LoVo (cell line): ENCODE measurements around the gene PLBD2.

Experiments used
- DNase-seq: peaks from one replicate; pipeline ENCODE4 v3.0.0-alpha.2; 2016; ENCODE audit warnings: low spot score

Gene PLBD2

GRCh38 chr12:113370923-113371682 lies 12.7 kb downstream of the PLBD2 start:
- DNase-seq: no peak

- DNase-seq: no peak
Observed at GRCh38 chr12:113371808-113372207, 13.4 kb downstream of the PLBD2 start.

- DNase-seq: no peak
Observed at GRCh38 chr12:113372371-113372770, 14.0 kb downstream of the PLBD2 start.

- DNase-seq: no peak
Observed at GRCh38 chr12:113373440-113373839, 15.1 kb downstream of the PLBD2 start.

- no peak for DNase-seq
Observed at GRCh38 chr12:113373969-113374368, 15.6 kb downstream of the PLBD2 start.

- DNase-seq: no peak
Observed at GRCh38 chr12:113374823-113375428, 16.5 kb downstream of the PLBD2 start.

- DNase-seq: no peak
Observed at GRCh38 chr12:113378291-113378690, 19.9 kb downstream of the PLBD2 start.

GRCh38 chr12:113381220-113381619 lies 22.8 kb downstream of the PLBD2 start:
- DNase-seq: no peak

- no peak for DNase-seq
Observed at GRCh38 chr12:113382206-113382605, 23.8 kb downstream of the PLBD2 start.

- no peak for DNase-seq
Observed at GRCh38 chr12:113384778-113385177, 26.4 kb downstream of the PLBD2 start.

- no peak for DNase-seq
Observed at GRCh38 chr12:113385282-113385882, 27.0 kb downstream of the PLBD2 start.

- DNase-seq: no peak
Observed at GRCh38 chr12:113386866-113387566, 28.6 kb downstream of the PLBD2 start.

GRCh38 chr12:113387631-113388030 lies 29.2 kb downstream of the PLBD2 start:
- DNase-seq: no peak

GRCh38 chr12:113388351-113388750 lies 30.0 kb downstream of the PLBD2 start:
- no peak for DNase-seq

- no peak for DNase-seq
Observed at GRCh38 chr12:113390064-113391043, 32.0 kb downstream of the PLBD2 start.

- no peak for DNase-seq
Observed at GRCh38 chr12:113391145-113391544, 32.8 kb downstream of the PLBD2 start.

GRCh38 chr12:113391650-113392337 lies 33.4 kb downstream of the PLBD2 start:
- DNase-seq: no peak

GRCh38 chr12:113392520-113392919 lies 34.1 kb downstream of the PLBD2 start:
- no peak for DNase-seq

- DNase-seq: no peak
Observed at GRCh38 chr12:113392988-113393579, 34.7 kb downstream of the PLBD2 start.

- DNase-seq: no peak
Observed at GRCh38 chr12:113393749-113394148, 35.4 kb downstream of the PLBD2 start.

GRCh38 chr12:113395119-113395518 lies 36.7 kb downstream of the PLBD2 start:
- DNase-seq: no peak
